ENCODE results near the gene JAKMIP3.
A peak's percentile ranks its signal among the peaks of the same experiment; 100 is the strongest.
"Not testable (repeated sequence)": the region's sequence is repeated elsewhere in the genome, so short reads cannot be mapped to it uniquely, and the experiment has no call there.

JAKMIP3 gene

GRCh38 chr10:132066186-132066585, 440 bp downstream of the JAKMIP3 start:
- DNase-seq: no peak

- DNase-seq: no peak
Observed at GRCh38 chr10:132066812-132067211, 1.1 kb downstream of the JAKMIP3 start.

GRCh38 chr10:132068431-132069121, 2.8 kb downstream of the JAKMIP3 start:
- no peak for DNase-seq

- DNase-seq: no peak
Observed at GRCh38 chr10:132069122-132069848, 3.5 kb downstream of the JAKMIP3 start.

GRCh38 chr10:132069849-132070182, 4.1 kb downstream of the JAKMIP3 start:
- no peak for DNase-seq

- no peak for DNase-seq
Observed at GRCh38 chr10:132070724-132071123, 5.0 kb downstream of the JAKMIP3 start.

- no peak for DNase-seq
Observed at GRCh38 chr10:132071667-132072066, 5.9 kb downstream of the JAKMIP3 start.

- no peak for DNase-seq
Observed at GRCh38 chr10:132075909-132076577, 10.3 kb downstream of the JAKMIP3 start.

GRCh38 chr10:132076578-132077081, 10.9 kb downstream of the JAKMIP3 start:
- DNase-seq: no peak

- no peak for DNase-seq
Observed at GRCh38 chr10:132077091-132077490, 11.3 kb downstream of the JAKMIP3 start.

- no peak for DNase-seq
Observed at GRCh38 chr10:132078746-132079345, 13.1 kb downstream of the JAKMIP3 start.

- DNase-seq: not testable (repeated sequence)
Observed at GRCh38 chr10:132084384-132084783, 18.6 kb downstream of the JAKMIP3 start.

- not testable (repeated sequence) for DNase-seq
Observed at GRCh38 chr10:132093236-132093635, 27.5 kb downstream of the JAKMIP3 start.

GRCh38 chr10:132094581-132095234, 29.0 kb downstream of the JAKMIP3 start:
- DNase-seq: no peak

- no peak for DNase-seq
Observed at GRCh38 chr10:132095403-132096113, 29.8 kb downstream of the JAKMIP3 start.

GRCh38 chr10:132096223-132096622, 30.5 kb downstream of the JAKMIP3 start:
- peak in 1 of 2 donors; percentile 19 for DNase-seq

- DNase-seq: no peak
Observed at GRCh38 chr10:132096863-132097478, 31.2 kb downstream of the JAKMIP3 start.

GRCh38 chr10:132097609-132098377, 32.0 kb downstream of the JAKMIP3 start:
- DNase-seq: no peak

- no peak for DNase-seq
Observed at GRCh38 chr10:132098539-132099388, 33.0 kb downstream of the JAKMIP3 start.
